ENCODE measurements around the gene TCN1. TPM values are rescaled to one million over a fixed set of nuclear protein-coding genes. Genes with fewer than 3 reads are reported as not detected.

The TCN1 gene
- total RNA-seq, 4 donors from 2014 or later: not detected

DNA sequence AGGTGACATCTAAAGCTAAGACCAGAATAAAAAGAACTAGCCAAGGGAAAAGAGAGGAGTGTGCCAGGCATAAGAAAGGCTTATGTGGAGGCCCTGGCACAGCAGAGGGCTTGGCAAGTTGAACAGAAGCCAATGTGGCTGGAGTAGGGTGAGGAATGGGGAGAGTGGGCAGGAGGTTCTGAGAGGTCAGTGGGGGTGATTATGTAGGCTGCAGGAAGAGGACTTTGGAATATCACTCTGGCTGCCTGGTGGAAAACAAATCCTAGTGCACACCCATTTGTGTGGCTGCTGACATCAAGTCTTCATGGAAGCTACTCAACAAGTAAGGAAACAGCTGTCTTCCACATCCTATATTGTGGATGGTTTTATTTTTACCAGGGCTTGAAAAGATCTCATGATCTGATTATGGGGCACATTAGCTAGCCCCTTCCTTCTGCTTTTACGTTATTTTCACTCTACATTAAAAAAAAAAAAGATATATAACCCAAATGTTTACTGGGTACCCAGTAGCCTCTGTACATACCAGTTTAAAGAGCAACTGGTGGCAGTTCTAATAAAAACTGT, 59.2 kb downstream of the TCN1 start:
- Histone ChIP-seq H3K9me3 (no peaks in the 10 kb centered on the region), H3K4me3 (no peak overlapping the region), H3K27ac (no peak overlapping the region), H3K27me3 (no peaks in the 10 kb centered on the region), H3K4me1 (peaks cover 11 to 12% of the 10 kb centered on the region in 2 donors), H3K36me3 (peaks cover 0 to 37% of the 10 kb centered on the region in 2 donors)
- DNase-seq: no peak
- ATAC-seq: no peak
- intact Hi-C loops (cut with DNase I; ENCODE audit: low total_unique reads) (no loop called here), in situ Hi-C loops (cut with MboI; ENCODE audit: low sequenced_read_pairs in 4 of 4) (loop anchor here in 3 of 4 donors (10.0 to 25.0 kb wide), 2 partner anchors 270 to 272 kb away; no protein-coding TSS in a partner anchor)
- TF ChIP-seq POLR2A (IDR thresholded peaks at IDR 0.05): no peak
- TF ChIP-seq, protein P1, sequence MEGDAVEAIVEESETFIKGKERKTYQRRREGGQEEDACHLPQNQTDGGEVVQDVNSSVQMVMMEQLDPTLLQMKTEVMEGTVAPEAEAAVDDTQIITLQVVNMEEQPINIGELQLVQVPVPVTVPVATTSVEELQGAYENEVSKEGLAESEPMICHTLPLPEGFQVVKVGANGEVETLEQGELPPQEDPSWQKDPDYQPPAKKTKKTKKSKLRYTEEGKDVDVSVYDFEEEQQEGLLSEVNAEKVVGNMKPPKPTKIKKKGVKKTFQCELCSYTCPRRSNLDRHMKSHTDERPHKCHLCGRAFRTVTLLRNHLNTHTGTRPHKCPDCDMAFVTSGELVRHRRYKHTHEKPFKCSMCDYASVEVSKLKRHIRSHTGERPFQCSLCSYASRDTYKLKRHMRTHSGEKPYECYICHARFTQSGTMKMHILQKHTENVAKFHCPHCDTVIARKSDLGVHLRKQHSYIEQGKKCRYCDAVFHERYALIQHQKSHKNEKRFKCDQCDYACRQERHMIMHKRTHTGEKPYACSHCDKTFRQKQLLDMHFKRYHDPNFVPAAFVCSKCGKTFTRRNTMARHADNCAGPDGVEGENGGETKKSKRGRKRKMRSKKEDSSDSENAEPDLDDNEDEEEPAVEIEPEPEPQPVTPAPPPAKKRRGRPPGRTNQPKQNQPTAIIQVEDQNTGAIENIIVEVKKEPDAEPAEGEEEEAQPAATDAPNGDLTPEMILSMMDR (IDR thresholded peaks at IDR 0.05 in 4 of 5, conservative IDR thresholded peaks at IDR 0.05 in 1 of 5): no peak

DNA sequence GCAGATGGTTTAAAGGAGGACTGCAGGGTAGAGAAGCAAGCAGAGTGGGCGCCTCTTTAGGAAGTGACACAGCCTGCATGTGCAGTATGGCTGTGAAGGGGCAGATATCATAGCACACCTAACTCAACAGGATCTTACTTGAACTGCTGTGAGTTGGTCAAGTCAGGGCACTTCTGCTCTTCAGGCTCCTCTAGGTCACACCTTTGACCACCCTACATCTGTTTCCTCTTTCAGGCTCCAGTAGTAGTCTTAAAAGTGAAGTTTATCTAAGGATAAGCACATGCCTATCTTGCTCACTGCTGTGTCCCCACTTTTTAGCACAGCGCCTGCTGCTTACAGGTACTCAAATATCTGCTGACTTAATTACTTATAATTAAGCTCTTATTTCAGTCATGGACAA, 62.2 kb downstream of the TCN1 start:
- Histone ChIP-seq H3K9me3 (no peaks in the 10 kb centered on the region), H3K36me3 (peaks cover 0 to 37% of the 10 kb centered on the region in 2 donors), H3K27ac (no peak overlapping the region), H3K27me3 (no peaks in the 10 kb centered on the region), H3K4me1 (peaks cover 6 to 9% of the 10 kb centered on the region in 2 donors), H3K4me3 (no peak overlapping the region)
- no peak for ATAC-seq
- intact Hi-C loops (cut with DNase I; ENCODE audit: low total_unique reads): loop anchor here (5.0 kb wide), 2 partner anchors 192 to 267 kb away; no protein-coding TSS in a partner anchor
- TF ChIP-seq, protein P1 (IDR thresholded peaks at IDR 0.05 in 4 of 5, conservative IDR thresholded peaks at IDR 0.05 in 1 of 5): no peak
- TF ChIP-seq POLR2A (IDR thresholded peaks at IDR 0.05): no peak
- DNase-seq: no peak
- in situ Hi-C loops (cut with MboI; ENCODE audit: low sequenced_read_pairs in 4 of 4): loop anchor here (5.0 to 25.0 kb wide), 5 partner anchors 47 to 272 kb away; partner anchors contain the start of gene STX3 (in 1 of the 4)

Other genes starting within 250 kb of the TCN1 start
- gene PATL1, start 197.4 kb downstream of the TCN1 start, total RNA-seq: 10 to 100 TPM; 19.0 to 29.9 (median 26.2) TPM
- gene OR10V1, start 152.6 kb downstream of the TCN1 start, total RNA-seq: not detected
- gene STX3, start 111.1 kb downstream of the TCN1 start, total RNA-seq: 10 to 100 TPM in 2 of 4 donors, 1 to 10 TPM in 2; 8.3 to 23.4 (median 15.8) TPM
- 10 to 100 TPM; 33.7 to 78.2 (median 38.3) TPM for gene MRPL16, start 55.7 kb downstream of the TCN1 start, total RNA-seq
- gene CBLIF, start 21.0 kb downstream of the TCN1 start, total RNA-seq: not detected
- not detected for gene OOSP3, start 12.3 kb upstream of the TCN1 start, total RNA-seq
- not detected for gene OOSP1, start 71.9 kb upstream of the TCN1 start, total RNA-seq
- gene OOSP4A, start 97.5 kb upstream of the TCN1 start, total RNA-seq: not detected
- gene OOSP4B, start 150.7 kb upstream of the TCN1 start, total RNA-seq: not detected
- not detected for gene OOSP2, start 173.9 kb upstream of the TCN1 start, total RNA-seq
- gene MS4A3, start 190.2 kb upstream of the TCN1 start, total RNA-seq: not detected
- gene MS4A2, start 222.2 kb upstream of the TCN1 start, total RNA-seq: under 1 TPM in 1 of 4 donors, not detected in 3; 0.39 TPM